HT1080 (cell line): ENCODE data around the gene ELP2. TPM values are rescaled to one million over a fixed set of nuclear protein-coding genes. Genes with fewer than 3 reads are reported as not detected.

Source experiments
- DNase-seq: peaks from one replicate; pipeline ENCODE4 v3.0.0-alpha.2; 2015; ENCODE audit warnings: low read depth
- total RNA-seq: library from RNA; depleted of rRNA; stranded (reverse); fragments of >200 nt; shearing (Covaris generic); gene quantifications from 2 replicates; pipeline ENCODE4 v1.2.3, GENCODE V29; 2014; rRNA removed

The ELP2 gene
- total RNA-seq, 1 experiment from 2014 or later = 177 TPM

- no peak for DNase-seq
Observed at GRCh38 chr18:36229188-36229587, 99.5 kb downstream of the ELP2 start.

Other genes starting within 250 kb of the ELP2 start
- 72.0 and 80.0 TPM in 2 replicates for gene RPRD1A, start 62.3 kb upstream of the ELP2 start, total RNA-seq
- 61.7 and 72.5 TPM in 2 replicates for gene SLC39A6, start 559 bp upstream of the ELP2 start, total RNA-seq
- 9.2 and 12.2 TPM in 2 replicates for gene MOCOS, start 57.6 kb downstream of the ELP2 start, total RNA-seq
- gene FHOD3, start 167.8 kb downstream of the ELP2 start, total RNA-seq = 43.0 and 47.1 TPM in 2 replicates